Right cardiac atrium (tissue), 5 donors: ENCODE measurements around the gene FGF12. TPM values are rescaled to one million over a fixed set of nuclear protein-coding genes. Genes with fewer than 3 reads are reported as not detected.

Source experiments
- ATAC-seq, 2 donors: fragments of 200-7000 bp; cut with Tn5 transposase; one replicate each; pipeline versions ENCODE4 v1.8.0 to v1.9.1; 2020; ENCODE audit warnings: moderate library complexity in 2 of 2, mild to moderate bottlenecking in 1 of 2
- DNase-seq, 3 donors: peaks; one replicate each; pipeline ENCODE4 v3.0.0-alpha.2; 2020
- H3K27ac ChIP-seq: one replicate; pipeline ENCODE4 v1.5.1; 2013; ENCODE audit warnings: mild to moderate bottlenecking, low read length, control low read depth, moderate library complexity
- H3K27me3 ChIP-seq: one replicate; pipeline ENCODE4 v1.6.1; 2013; ENCODE audit not compliant: control insufficient read depth, insufficient read depth
- H3K4me1 ChIP-seq: one replicate; pipeline ENCODE4 v1.6.1; 2013; ENCODE audit warnings: low read length; ENCODE audit not compliant: control insufficient read depth, insufficient read depth
- H3K4me3 ChIP-seq: one replicate; pipeline ENCODE4 v1.5.1; 2013; ENCODE audit warnings: low read length, control low read depth
- H3K9me3 ChIP-seq: one replicate; pipeline ENCODE4 v1.6.1; 2013; ENCODE audit warnings: low read length; ENCODE audit not compliant: control insufficient read depth
- WGBS: extraction: QIAGEN DNeasy Blood & Tissue Kit; methylation state at CpG from one replicate; pipeline ENCODE4 v1.1.7; 2013; 5-methylcytosine and 5-hydroxymethylcytosine counted together
- intact Hi-C, 4 donors: fragments of 100-400 bp; cut with DNase I; formaldehyde crosslinking; loops; one replicate each; pipeline versions ENCODE4 v1.11.0 to v1.14.0; 2022 to 2023
- polyA plus RNA-seq: library from polyadenylated mRNA; stranded (reverse); fragments of 200-250 nt; gene quantifications from one replicate; pipeline ENCODE4 v1.2.3, GENCODE V29; 2013
- total RNA-seq, 4 donors: library from RNA; stranded (reverse); fragmentation: NEBNext Ultra II Directional; extraction: Animal tissue kit (Norgen Biotek cat#: 25700); gene quantifications; one replicate each; pipeline ENCODE4 v1.2.1, GENCODE V29; 2021
- donor health status: healthy with polysubstance abuse.
- donor health status: DM: no; HTN: yes; CAD: no.
- donor health status: DM: no; HTN: no; CAD: no.
- donor health status: DM: no; HTN: yes; CAD: no; lungs with severe emphysema.
- donor health status: DM: yes; HTN: yes; CAD: no.

FGF12 gene
- total and polyA plus RNA-seq, 5 donors: 230 to 354 (median 332) TPM

DNA sequence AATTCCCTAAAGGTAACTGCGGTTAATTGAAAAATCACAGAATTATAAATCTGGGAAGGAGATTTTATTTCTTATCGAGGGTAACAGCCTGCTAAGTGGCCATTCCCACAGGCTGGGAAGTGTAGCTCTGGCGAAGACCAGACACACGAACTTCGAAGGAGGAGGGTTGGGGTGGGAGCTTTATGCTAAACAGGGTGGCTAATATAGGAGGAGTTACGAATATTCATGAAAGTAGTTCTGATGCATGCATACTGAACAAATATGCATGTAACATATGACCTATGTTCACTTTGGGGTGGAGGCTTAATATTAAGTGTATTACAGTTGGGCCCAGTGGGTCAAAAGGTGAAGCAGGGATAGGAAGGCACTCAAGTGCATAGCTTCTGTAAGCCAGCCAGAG is 221.6 kb downstream of the FGF12 start:
- Histone ChIP-seq H3K4me1 (peaks cover 2% of the 10 kb centered on the region), H3K27ac (no peak overlapping the region), H3K9me3 (no peaks in the 10 kb centered on the region), H3K4me3 (no peak overlapping the region), H3K27me3 (no peaks in the 10 kb centered on the region)
- intact Hi-C loops: no loop called here
- ATAC-seq: peak in 1 of 2 donors; percentile 29
- WGBS: 55% methylated on average over 6 of the region's 6 CpGs
- DNase-seq: no peak

DNA sequence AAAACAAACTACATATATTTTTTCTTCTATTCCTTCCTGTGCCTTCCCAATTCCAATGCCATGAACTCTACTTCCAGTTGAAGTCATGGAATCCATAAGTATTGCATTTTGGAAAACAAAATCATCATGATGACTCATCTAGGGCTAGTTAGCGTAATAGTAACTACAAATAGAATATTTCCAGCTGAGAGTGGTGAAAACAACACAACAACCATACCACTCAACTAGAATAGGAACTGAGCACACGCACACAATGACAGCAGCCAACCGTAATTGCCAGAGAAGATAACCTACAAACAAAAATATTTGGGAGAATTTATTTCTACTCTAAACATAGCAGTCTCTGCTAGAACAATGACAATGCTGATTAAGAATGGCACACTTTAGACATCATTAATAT is 225.9 kb downstream of the FGF12 start:
- Histone ChIP-seq H3K4me1 (peaks cover 1% of the 10 kb centered on the region), H3K27me3 (no peaks in the 10 kb centered on the region), H3K4me3 (no peak overlapping the region), H3K9me3 (no peaks in the 10 kb centered on the region), H3K27ac (no peak overlapping the region)
- DNase-seq (no peak), ATAC-seq (peak in 1 of 2 donors; percentile 46)
- intact Hi-C loops: no loop called here
- 60% methylated on average over 3 of the region's 3 CpGs for WGBS

DNA sequence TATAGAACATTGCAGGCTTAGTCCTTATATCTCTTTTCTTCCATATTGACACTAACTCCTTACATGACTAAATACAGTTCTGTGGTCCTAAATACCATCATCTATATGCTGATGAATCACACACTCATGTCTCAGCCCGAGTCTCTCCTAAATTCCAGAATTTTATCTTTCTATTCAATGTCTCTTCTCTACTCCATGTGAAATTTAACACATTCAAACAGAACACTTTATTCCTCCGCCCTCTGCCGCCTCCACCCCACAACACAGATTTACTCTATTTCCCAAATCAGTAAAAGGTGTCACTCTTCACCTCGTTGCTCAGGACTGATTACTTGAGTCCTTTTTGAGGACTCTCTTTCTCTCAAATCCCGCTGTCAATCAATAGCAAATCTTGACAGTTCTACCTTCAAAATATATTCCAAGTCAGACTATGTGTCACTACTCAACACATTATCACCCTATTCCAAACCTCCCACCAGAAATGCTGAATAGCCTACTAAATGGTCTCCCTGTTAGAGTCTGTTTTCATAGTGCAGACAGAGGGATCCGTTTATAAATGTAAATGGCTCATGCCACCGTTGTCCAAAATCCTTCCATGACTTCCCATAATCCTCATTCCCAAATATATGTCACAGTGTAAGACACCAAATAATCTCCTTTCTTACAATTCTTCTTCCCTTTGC is 230.3 kb downstream of the FGF12 start:
- Histone ChIP-seq H3K9me3 (no peaks in the 10 kb centered on the region), H3K27ac (no peak overlapping the region), H3K4me3 (no peak overlapping the region), H3K27me3 (no peaks in the 10 kb centered on the region), H3K4me1 (peaks cover 1% of the 10 kb centered on the region)
- ATAC-seq (no peak), DNase-seq (no peak)
- intact Hi-C loops: no loop called here
- 65% methylated on average over 7 of the region's 7 CpGs for WGBS

DNA sequence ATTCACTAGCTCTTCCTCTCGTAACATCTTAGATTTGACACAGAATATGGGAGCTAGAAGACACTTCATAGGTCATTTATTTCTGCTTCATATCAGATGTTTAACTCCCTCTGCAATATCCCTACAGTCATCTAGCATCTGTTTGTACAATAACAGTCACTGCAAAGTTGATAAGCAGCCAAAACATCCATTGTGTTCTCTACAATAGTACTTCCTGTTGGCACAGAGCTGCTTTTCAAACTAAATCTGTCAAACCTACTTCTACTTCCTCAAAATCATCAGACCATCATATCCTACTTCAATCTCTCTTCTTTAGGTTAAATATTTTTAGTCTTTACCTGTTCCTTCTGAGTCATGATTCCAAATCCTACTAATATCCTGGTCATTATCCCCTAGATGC is 233.2 kb downstream of the FGF12 start:
- Histone ChIP-seq H3K9me3 (no peaks in the 10 kb centered on the region), H3K27ac (no peak overlapping the region), H3K4me1 (no peaks in the 10 kb centered on the region), H3K27me3 (no peaks in the 10 kb centered on the region), H3K4me3 (no peak overlapping the region)
- intact Hi-C loops: no loop called here
- DNase-seq (no peak), ATAC-seq (peak; percentile 45 to 51)
- WGBS: 47% methylated on average over 1 of the region's 1 CpG

DNA sequence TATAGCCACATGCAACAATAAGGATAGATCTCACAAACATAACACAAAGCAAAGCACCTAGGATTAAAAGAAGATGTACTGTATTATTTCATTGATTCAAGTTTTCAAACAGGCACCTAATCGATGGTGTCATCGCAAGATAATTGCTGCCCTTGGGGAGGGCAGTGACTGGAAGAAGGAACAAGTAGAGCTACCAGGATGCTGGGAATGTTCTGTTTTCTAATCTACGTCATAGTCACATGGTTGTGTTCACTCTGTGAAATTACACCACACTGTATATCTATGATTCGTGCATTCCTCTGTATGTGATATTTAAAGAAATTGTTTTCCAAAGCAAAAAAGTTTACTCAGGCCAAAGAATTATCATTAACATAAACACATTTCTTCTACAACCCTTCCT is 236.6 kb downstream of the FGF12 start:
- Histone ChIP-seq H3K4me3 (no peak overlapping the region), H3K27ac (no peak overlapping the region)

DNA sequence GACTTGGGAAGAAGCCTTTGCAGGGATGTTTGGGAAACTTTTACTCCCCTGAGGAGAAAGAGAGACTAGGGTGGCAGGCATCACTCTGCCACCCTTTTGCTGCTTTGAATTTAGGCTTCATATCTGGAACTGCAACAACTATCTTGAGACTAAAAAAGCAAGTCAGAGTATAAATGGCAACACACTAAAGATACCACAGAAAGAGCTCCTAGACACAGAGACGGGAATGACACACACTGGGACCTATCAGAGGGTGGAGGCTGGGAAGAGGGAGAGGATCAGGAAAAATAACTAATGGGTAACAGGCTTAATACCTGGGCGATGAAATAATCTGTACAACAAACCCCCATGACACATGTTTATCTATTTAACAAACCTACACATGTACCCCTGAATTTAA is 237.8 kb downstream of the FGF12 start:
- H3K4me3 ChIP-seq: no peak overlapping the region
- H3K4me1 ChIP-seq: no peaks in the 10 kb centered on the region
- intact Hi-C loops: no loop called here
- no peak for DNase-seq
- no peaks in the 10 kb centered on the region for H3K27me3 ChIP-seq
- ATAC-seq: peak; percentile 56 to 67
- peak overlapping the region; percentile 64 for H3K27ac ChIP-seq
- no peaks in the 10 kb centered on the region for H3K9me3 ChIP-seq
- WGBS: 57% methylated on average over 2 of the region's 2 CpGs

More for the DNA sequence above, 236.6 kb downstream of the FGF12 start:
- DNase-seq (no peak), ATAC-seq (no peak)
- no peaks in the 10 kb centered on the region for H3K4me1 ChIP-seq
- no peaks in the 10 kb centered on the region for H3K27me3 ChIP-seq
- intact Hi-C loops: no loop called here
- 76% methylated on average over 4 of the region's 4 CpGs for WGBS
- no peaks in the 10 kb centered on the region for H3K9me3 ChIP-seq

DNA sequence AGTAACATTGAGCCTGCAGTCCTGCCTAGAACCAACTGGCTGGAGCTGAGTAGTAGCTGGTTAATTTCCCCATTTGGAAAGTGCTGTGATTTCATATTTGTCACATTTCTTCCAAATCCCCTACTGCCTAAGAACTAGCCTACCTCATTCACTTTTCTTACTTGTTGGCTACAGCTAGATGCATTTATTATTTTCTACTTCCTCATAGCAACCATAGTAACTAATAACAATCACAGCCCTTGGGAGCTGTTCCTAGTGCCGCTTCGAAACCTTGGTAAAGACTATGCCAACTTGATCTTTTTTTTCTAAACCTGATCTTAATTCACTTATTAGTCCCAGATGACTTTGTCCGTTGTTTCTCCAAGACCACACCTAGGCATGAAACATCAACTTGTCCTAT is 240.3 kb downstream of the FGF12 start:
- Histone ChIP-seq H3K4me1 (peaks cover 2% of the 10 kb centered on the region), H3K4me3 (no peak overlapping the region), H3K27ac (no peak overlapping the region), H3K9me3 (no peaks in the 10 kb centered on the region), H3K27me3 (no peaks in the 10 kb centered on the region)
- WGBS: 43% methylated on average over 3 of the region's 3 CpGs
- ATAC-seq (peak in 1 of 2 donors; percentile 29), DNase-seq (no peak)
- intact Hi-C loops: no loop called here

DNA sequence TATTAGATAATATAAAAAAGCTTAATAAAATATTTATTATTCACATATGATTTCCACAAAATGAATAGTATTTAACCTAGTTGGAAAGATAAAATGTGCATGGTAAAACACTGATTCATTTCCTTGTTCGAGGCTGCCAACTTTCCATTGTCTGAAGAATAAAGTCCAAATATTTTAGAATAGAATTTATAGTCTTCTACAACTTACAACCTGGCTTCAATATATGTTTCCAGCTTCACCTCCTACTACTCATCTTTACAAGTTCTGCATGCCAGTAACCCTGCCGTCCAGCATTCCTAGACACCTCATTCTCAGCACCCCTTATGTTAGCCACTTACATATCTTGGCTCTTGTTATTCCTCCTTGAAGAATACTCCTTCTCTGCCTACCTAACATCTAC is 244.5 kb downstream of the FGF12 start:
- intact Hi-C loops: no loop called here
- Histone ChIP-seq H3K4me1 (peaks cover 4% of the 10 kb centered on the region), H3K27me3 (no peaks in the 10 kb centered on the region), H3K27ac (peak overlapping the region; percentile 52), H3K9me3 (no peaks in the 10 kb centered on the region), H3K4me3 (peak overlapping the region; percentile 31)
- 44% methylated on average over 2 of the region's 2 CpGs for WGBS
- ATAC-seq: no peak
- DNase-seq: no peak

DNA sequence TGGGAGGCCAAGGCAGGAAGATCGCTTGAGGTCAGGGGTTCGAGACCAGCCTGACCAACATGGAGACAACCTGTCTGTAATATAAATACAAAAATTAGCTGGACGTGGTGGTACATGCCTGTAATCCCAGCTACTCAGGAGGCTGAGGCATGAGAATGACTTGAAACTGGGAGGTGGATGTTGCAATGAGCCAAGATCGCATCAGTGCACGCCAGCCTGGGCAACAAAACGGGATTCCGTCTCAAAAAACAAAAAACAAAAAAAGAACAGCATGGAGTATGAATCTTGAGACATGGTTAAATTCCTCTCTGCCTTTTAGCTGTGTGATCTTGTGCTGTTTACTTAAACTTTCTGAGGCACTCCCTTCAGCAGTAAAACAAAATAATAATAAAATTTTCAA is 244.9 kb downstream of the FGF12 start:
- ATAC-seq (no peak), DNase-seq (no peak)
- intact Hi-C loops: no loop called here
- Histone ChIP-seq H3K4me3 (no peak overlapping the region), H3K9me3 (no peaks in the 10 kb centered on the region), H3K27me3 (no peaks in the 10 kb centered on the region), H3K27ac (peak overlapping the region; percentile 45), H3K4me1 (peaks cover 4% of the 10 kb centered on the region)
- 75% methylated on average over 7 of the region's 7 CpGs for WGBS

DNA sequence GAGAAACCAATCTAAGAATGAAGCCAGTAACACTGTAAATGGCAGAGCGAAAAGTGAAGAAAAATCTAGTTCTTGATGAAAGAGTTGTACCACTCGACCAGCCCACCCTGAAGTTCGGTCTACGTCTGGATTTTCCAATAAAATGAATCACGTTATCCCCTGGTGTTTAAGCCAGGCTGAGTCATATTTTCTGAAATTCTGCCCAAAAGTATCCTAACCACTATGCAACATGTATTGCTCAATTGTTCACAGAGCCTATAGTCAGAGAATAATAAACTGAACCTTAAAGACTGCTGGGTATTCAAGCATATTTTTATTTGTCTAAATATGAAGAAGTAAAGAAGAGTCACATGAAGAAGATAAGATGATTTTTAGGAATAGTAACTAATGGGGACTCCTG is 245.7 kb downstream of the FGF12 start:
- intact Hi-C loops: no loop called here
- 77% methylated on average over 5 of the region's 5 CpGs for WGBS
- no peak for ATAC-seq

DNA sequence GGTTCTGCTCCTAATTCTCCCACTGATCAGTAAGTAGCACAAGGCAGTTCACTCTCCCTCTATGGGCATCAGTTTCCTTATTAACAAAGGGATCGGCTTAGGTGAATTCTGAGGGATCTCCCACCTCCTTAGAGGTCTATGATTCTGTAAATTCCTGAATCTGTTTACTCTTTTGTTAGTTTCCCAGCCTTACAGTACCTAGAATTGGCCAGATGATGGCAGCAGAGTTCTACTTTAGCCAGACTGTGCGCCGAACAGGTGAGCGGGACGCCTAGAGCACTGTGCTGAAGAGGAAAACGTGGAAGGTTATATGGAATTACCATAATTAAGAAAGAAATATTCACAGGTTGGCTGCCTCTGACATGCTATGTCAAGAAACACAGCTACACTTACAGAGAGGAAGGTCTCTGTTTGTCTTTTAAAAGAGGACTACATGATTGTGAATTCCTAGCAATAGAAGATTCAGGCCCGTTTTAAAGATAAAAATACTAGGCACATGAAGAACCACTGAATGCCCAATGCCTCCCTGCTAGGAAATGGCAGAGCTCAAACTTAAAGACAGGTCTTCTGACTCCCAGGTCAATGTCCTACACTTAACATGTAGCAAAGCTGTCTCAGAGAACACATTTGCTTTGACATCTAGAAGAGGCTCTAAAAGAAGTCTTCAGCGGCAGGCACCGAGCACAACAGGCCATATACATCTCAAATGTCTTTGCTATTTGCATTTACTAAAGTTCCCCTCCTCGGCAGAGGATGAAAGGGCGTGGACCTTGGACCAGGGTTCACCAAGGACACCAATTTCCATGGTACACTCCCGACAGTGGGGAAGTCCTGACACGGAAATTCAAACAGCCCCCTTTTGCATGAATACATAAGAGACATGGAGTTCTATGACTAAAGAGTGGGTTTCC is 259.9 kb downstream of the FGF12 start:
- Histone ChIP-seq H3K27ac (no peak overlapping the region), H3K9me3 (no peaks in the 10 kb centered on the region), H3K4me3 (no peak overlapping the region), H3K27me3 (no peaks in the 10 kb centered on the region), H3K4me1 (no peaks in the 10 kb centered on the region)
- WGBS: 29% methylated on average over 13 of the region's 13 CpGs
- DNase-seq (peak; percentile 33 to 59 (median 38)), ATAC-seq (peak; percentile 75 to 80)
- intact Hi-C loops: loop anchor here (5.0 to 10.0 kb wide), 2 partner anchors 335 to 337 kb away; no protein-coding TSS in a partner anchor

More for the DNA sequence above, 245.7 kb downstream of the FGF12 start:
- Histone ChIP-seq H3K4me1 (peaks cover 4% of the 10 kb centered on the region), H3K4me3 (no peak overlapping the region), H3K9me3 (no peaks in the 10 kb centered on the region), H3K27me3 (no peaks in the 10 kb centered on the region), H3K27ac (no peak overlapping the region)
- no peak for DNase-seq
